Measurements from ENCODE around the gene PRDM11.

- TF ChIP-seq CBX8 (IDR thresholded peaks at IDR 0.05; ENCODE audit: borderline replicate concordance, low read depth, low read length) (no peak), EZH2 (IDR thresholded peaks at IDR 0.05; ENCODE audit: low read depth, low read length, severe bottlenecking) (no peak), CTCF (IDR thresholded peaks at IDR 0.05; ENCODE audit: control extremely low read depth in 1 of 3, insufficient read depth in 1 of 3, low read depth in 1 of 3, low read length in 3 of 3) (no peak)
Measured at GRCh38 chr11:45239733-45240132, 93.3 kb downstream of the PRDM11 start.

Data from H1 (cell line).